ENCODE data around the gene AURKB. TPM values are rescaled to one million over a fixed set of nuclear protein-coding genes. Genes with fewer than 3 reads are reported as not detected.

The AURKB gene
- total and polyA plus RNA-seq, 2 of the 13 experiments (the other 11 are each of a cell fraction or from before 2014, with no cell fraction given): 29.5 to 75.3 TPM

GRCh38 chr17:8187517-8188262, 22.7 kb downstream of the AURKB start (continued):
- TF ChIP-seq ARID2 (CRISPR knock-in tag; IDR thresholded peaks at IDR 0.05; ENCODE audit: borderline replicate concordance): 0 out of 2 replicates have a peak, but pooled peaks have one; percentile 27
- 0 out of 2 replicates have a peak, but pooled peaks have one; percentile 26 for TF ChIP-seq SP140L (CRISPR knock-in tag; IDR thresholded peaks at IDR 0.05; ENCODE audit: borderline replicate concordance)
- no peak for TF ChIP-seq BRD4 (CRISPR knock-in tag; IDR thresholded peaks at IDR 0.05)
- peak; percentile 58; the same call in 1 of the 2 replicates for TF ChIP-seq UBTF (CRISPR knock-in tag; IDR thresholded peaks at IDR 0.05)
- no peak for TF ChIP-seq ZBTB38 (CRISPR knock-in tag; IDR thresholded peaks at IDR 0.05)
- TF ChIP-seq ZNF101 (CRISPR knock-in tag; IDR thresholded peaks at IDR 0.05; ENCODE audit: borderline replicate concordance, low read depth): no peak
- TF ChIP-seq POLR2A (IDR thresholded peaks at IDR 0.05; ENCODE audit: insufficient read depth in 1 of 2, low read depth in 2 of 2, low read length in 2 of 2): peak; percentile 29 to 42; a peak in 1 of 4 replicates
- TF ChIP-seq KDM4B (CRISPR knock-in tag; IDR thresholded peaks at IDR 0.05): 0 out of 2 replicates have a peak, but pooled peaks have one; percentile 41
- TF ChIP-seq MLX (CRISPR knock-in tag; IDR thresholded peaks at IDR 0.05): peak; percentile 59; the same call in 1 of the 2 replicates
- no peak for TF ChIP-seq GTF3A (CRISPR knock-in tag; conservative IDR thresholded peaks at IDR 0.05)
- no peak for TF ChIP-seq ZKSCAN5 (CRISPR knock-in tag; IDR thresholded peaks at IDR 0.05)
- no peak; the same call in 1 of the 2 replicates for TF ChIP-seq SRY (CRISPR knock-in tag; IDR thresholded peaks at IDR 0.05)
- no peak for TF ChIP-seq RARG (CRISPR knock-in tag; IDR thresholded peaks at IDR 0.05; ENCODE audit: low read depth)
- TF ChIP-seq PRDM15 (CRISPR knock-in tag; IDR thresholded peaks at IDR 0.05): no peak
- no peak for TF ChIP-seq ATF7 (IDR thresholded peaks at IDR 0.05)
- no peak for TF ChIP-seq ATF7 (CRISPR knock-in tag; IDR thresholded peaks at IDR 0.05)
- TF ChIP-seq ZNF660 (CRISPR knock-in tag; IDR thresholded peaks at IDR 0.05; ENCODE audit: borderline replicate concordance, low read depth): no peak
- no peak for TF ChIP-seq ZNF30 (CRISPR knock-in tag; IDR thresholded peaks at IDR 0.05)
- TF ChIP-seq ZSCAN31 (CRISPR knock-in tag; IDR thresholded peaks at IDR 0.05; ENCODE audit: low read depth): peak; percentile 59; the same call in 1 of the 2 replicates
- TF ChIP-seq KMT2A (CRISPR knock-in tag; IDR thresholded peaks at IDR 0.05): peak; percentile 32; the same call in 1 of the 2 replicates
- peak; percentile 39; the same call in 1 of the 2 replicates for TF ChIP-seq FOXP4 (CRISPR knock-in tag; IDR thresholded peaks at IDR 0.05)

All from HepG2 (cell line).